Kidney epithelial cell (primary cell): ENCODE data around the gene SLC38A9. TPM values are rescaled to one million over a fixed set of nuclear protein-coding genes. Genes with fewer than 3 reads are reported as not detected.
A peak's percentile ranks its signal among the peaks of the same experiment; 100 is the strongest.
"Not testable (repeated sequence)": the region's sequence is repeated elsewhere in the genome, so short reads cannot be mapped to it uniquely, and the experiment has no call there.

Source experiments
- DNase-seq: peaks from one replicate; pipeline ENCODE4 v3.0.0-alpha.2; 2010; ENCODE audit warnings: low read depth
- H3K27me3 ChIP-seq: 2 replicates; pipeline ENCODE4 v1.6.0; 2011; ENCODE audit warnings: low read length; ENCODE audit not compliant: control insufficient read depth, insufficient read depth
- H3K36me3 ChIP-seq: 2 replicates; pipeline ENCODE4 v1.5.1; 2011; ENCODE audit warnings: low read length; ENCODE audit not compliant: control insufficient read depth, insufficient read depth
- H3K4me3 ChIP-seq: 2 replicates; pipeline ENCODE4 v1.5.1; 2011; ENCODE audit warnings: low read depth, mild to moderate bottlenecking, control low read depth, low read length
- CTCF ChIP-seq: IDR thresholded peaks from 2 replicates; pipeline ENCODE4 v1.5.1; 2011; ENCODE audit warnings: mild to moderate bottlenecking, moderate library complexity, low read length, control low read depth, inconsistent platforms; ENCODE audit not compliant: insufficient read depth, poor library complexity, severe bottlenecking
- total RNA-seq: library from RNA; depleted of rRNA; stranded (reverse); fragments of >200 nt; gene quantifications from 2 replicates; pipeline ENCODE4 v1.2.3, GENCODE V29; 2015

SLC38A9 gene
- total RNA-seq, 1 donor from 2014 or later = 21.5 TPM

DNA sequence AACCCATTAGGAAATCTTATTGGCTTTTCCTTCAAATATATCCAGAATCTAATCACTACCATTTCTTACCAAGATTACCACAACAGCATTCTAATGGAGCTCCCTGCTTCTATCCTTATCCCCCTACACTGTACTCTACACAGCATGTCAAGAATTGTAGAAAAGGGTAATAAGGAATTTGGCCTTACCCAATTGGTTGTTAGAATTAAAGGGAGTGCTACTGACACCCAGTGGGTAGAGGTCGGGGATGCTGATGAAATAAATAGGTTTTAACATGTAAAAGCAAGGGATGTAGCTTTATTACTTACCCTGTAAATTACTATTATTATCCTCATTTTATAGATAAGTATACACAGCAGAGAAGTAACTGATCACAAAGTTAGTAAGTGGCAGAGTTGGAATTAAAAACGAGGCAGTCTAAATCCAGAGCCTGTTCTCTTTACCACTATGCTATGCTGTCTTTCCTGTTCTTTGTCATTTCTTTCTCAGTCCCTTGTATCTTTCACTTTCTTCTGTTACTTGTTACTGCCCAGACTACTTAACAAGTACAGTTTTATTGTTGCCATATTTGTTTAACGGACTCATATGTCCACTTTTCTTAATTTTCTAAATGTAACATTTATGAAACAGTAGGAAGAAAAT is 10.5 kb downstream of the SLC38A9 start:
- Histone ChIP-seq H3K4me3 (no peak overlapping the region), H3K27me3 (no peaks in the 10 kb centered on the region), H3K36me3 (no peaks in the 10 kb centered on the region)
- DNase-seq = no peak
- no peak for TF ChIP-seq CTCF

DNA sequence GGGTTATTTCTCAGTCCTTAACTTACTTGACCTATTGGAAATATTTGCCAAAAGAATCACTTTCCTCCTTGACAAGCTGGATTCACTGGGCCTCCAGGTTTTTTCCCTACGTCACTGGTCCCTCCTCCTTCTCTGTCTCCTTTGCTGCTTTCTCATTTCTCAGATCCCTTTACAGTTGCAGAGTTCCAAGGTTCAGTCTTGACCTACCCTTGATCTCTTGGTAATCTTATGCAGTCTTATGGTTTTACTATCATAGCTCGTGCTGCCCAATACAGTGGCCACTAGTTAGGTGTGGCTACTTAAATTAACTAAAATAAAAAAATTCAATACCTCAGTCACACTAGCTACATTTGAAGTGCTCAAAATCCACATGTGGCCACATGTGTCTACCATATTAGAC is 11.4 kb downstream of the SLC38A9 start:
- DNase-seq = no peak
- H3K36me3 ChIP-seq = no peaks in the 10 kb centered on the region
- TF ChIP-seq CTCF = no peak
- no peaks in the 10 kb centered on the region for H3K27me3 ChIP-seq
- H3K4me3 ChIP-seq = no peak overlapping the region

GRCh38 chr5:55699041-55699688 is 13.0 kb downstream of the SLC38A9 start:
- DNase-seq = no peak
- no peaks in the 10 kb centered on the region for H3K36me3 ChIP-seq
- TF ChIP-seq CTCF = no peak
- no peak overlapping the region for H3K4me3 ChIP-seq
- no peaks in the 10 kb centered on the region for H3K27me3 ChIP-seq

GRCh38 chr5:55696704-55697103 is 15.4 kb downstream of the SLC38A9 start:
- H3K4me3 ChIP-seq, H3K27me3 ChIP-seq, DNase-seq, H3K36me3 ChIP-seq: not testable (repeated sequence)

DNA sequence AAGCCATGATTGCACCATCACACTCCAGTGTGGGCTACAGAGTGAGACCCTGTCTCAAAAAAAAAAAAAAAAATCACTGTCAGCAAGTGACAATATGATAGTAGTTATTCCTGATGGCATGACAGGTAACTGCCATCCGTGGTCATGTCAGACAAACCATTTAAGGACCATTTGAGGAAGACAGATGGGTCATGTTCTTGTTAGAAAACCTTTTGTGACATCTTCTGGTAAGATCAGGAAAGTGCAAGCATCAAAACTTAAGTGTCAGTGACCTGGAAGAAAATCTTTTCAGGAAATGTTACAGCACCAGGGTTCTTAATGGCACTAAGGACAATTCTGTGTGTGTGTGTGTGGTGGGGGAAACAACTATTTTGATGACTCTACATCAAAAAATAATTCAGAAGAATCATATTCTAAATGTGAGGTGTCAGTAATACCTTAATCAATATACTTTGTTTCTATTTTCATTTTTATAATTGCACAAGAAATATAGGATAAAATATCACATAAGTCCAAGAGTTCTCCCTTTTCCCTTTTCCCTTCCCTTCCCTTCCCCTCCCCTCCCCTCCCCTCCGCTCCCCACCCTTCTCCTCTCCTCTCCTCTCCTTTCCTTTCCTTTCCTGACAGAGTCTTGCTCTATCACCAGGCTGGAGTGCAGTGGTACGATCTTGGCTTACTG is 17.8 kb downstream of the SLC38A9 start:
- DNase-seq = no peak
- peak; percentile 37 for TF ChIP-seq CTCF
- no peaks in the 10 kb centered on the region for H3K36me3 ChIP-seq
- no peak overlapping the region for H3K4me3 ChIP-seq
- H3K27me3 ChIP-seq = no peaks in the 10 kb centered on the region

DNA sequence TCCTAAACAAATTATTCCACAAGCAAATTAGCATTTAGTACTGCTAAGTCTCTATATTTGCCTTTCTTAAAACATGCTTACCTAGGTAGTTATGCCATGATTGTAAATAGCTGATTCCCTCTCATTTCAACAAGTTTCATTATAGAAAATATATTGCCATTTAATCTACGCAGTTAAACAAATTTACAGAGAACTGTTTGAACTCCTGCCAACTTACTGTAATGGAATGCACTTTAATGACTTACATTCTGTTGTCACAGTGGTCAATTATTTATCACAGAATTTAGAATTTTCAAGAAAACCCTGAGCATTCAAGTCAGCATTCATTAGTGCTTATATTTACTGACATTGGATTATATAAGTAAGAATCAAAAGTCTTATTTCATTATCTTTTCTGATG is 19.6 kb downstream of the SLC38A9 start:
- H3K4me3 ChIP-seq = no peak overlapping the region
- DNase-seq = no peak
- H3K27me3 ChIP-seq = no peaks in the 10 kb centered on the region
- no peak for TF ChIP-seq CTCF
- H3K36me3 ChIP-seq = no peaks in the 10 kb centered on the region
